Activated CD8-positive, alpha-beta T cell treated with anti-CD3 and anti-CD28 coated beads, Interleukin-2, amount 10 ng/mL, durations not matched to agents 7 days and 5 days (primary cell): ENCODE results near the gene ZBTB42. TPM values are rescaled to one million over a fixed set of nuclear protein-coding genes. Genes with fewer than 3 reads are reported as not detected.

Source experiments
- ATAC-seq: fragments of 150-1000 bp; cut with Tn5 transposase; one replicate; pipeline ENCODE4 v1.10.0; 2021; ENCODE audit warnings: moderate library complexity
- CTCF ChIA-PET: fragments of 350-600 bp; sonication (Branson Sonifier 250); formaldehyde crosslinking; loops from one replicate; lab custom pipeline; 2021; ENCODE audit warnings: antibody characterized with exemption; lab: Charles Lee
- POLR2A ChIA-PET: fragments of 350-600 bp; sonication (Branson Sonifier 250); formaldehyde crosslinking; loops from one replicate; lab custom pipeline; 2021; ENCODE audit warnings: antibody characterized with exemption; lab: Charles Lee
- DNase-seq: peaks from one replicate; pipeline ENCODE4 v3.0.0-alpha.2; 2020
- H3K27ac Mint-ChIP-seq: one replicate; pipeline ENCODE4 v1.8.0; 2021; ENCODE audit warnings: mild to moderate bottlenecking, mixed read lengths
- H3K27me3 Mint-ChIP-seq: one replicate; pipeline ENCODE4 v1.8.0; 2021; ENCODE audit warnings: low read depth, mixed read lengths
- H3K36me3 Mint-ChIP-seq: one replicate; pipeline ENCODE4 v1.8.0; 2021; ENCODE audit warnings: low read depth, mixed read lengths
- H3K4me1 Mint-ChIP-seq: one replicate; pipeline ENCODE4 v1.8.0; 2021; ENCODE audit warnings: low read depth, mixed read lengths
- H3K4me3 Mint-ChIP-seq: one replicate; pipeline ENCODE4 v1.8.0; 2021; ENCODE audit warnings: mild to moderate bottlenecking, mixed read lengths
- H3K9me3 Mint-ChIP-seq: one replicate; pipeline ENCODE4 v1.8.0; 2022; ENCODE audit warnings: mixed read lengths; ENCODE audit not compliant: insufficient read depth
- total RNA-seq, 2 experiments: library from RNA; stranded (reverse); gene quantifications; one replicate each; pipeline ENCODE4 v1.2.3, GENCODE V29; 2021

ZBTB42 gene
- 1 to 10 TPM; 5.3 TPM for total RNA-seq

GRCh38 chr14:104800771-104801519 lies at the start of gene ZBTB42:
ZBTB42 (plus strand) TSS chr14:104801101; CDS start chr14:104801198, 97 bp downstream.
- H3K4me1 Mint-ChIP-seq, result peaks cover 30% of the 10 kb centered on the region
- CTCF ChIA-PET, result interaction anchor here (0.8 to 2.4 kb wide), 2 partner anchors 16 to 25 kb away, joined by 3 to 12 read pairs; no protein-coding TSS in a partner anchor
- DNase-seq (peak; percentile 80), ATAC-seq (peak; percentile 64)
- H3K27me3 Mint-ChIP-seq, result peaks cover 10% of the 10 kb centered on the region
- H3K4me3 Mint-ChIP-seq, result peak within 1 kb of the TSS; percentile 85
- POLR2A ChIA-PET, result interaction anchor here (0.6 to 3.0 kb wide), 4 partner anchors 16 to 49 kb away, joined by 3 to 8 read pairs (median 5); partner anchors contain the start of gene SIVA1
- H3K36me3 Mint-ChIP-seq, result no peaks in the 10 kb centered on the region
- H3K27ac Mint-ChIP-seq, result peak within 1 kb of the TSS; percentile 78
- H3K9me3 Mint-ChIP-seq, result no peaks in the 10 kb centered on the region

GRCh38 chr14:104751539-104752422 lies 49.1 kb upstream of the ZBTB42 start:
- CTCF ChIA-PET, result interaction anchor here (0.9 to 2.4 kb wide), 8 partner anchors 15 to 144 kb away, joined by 3 to 17 read pairs (median 6); no protein-coding TSS in a partner anchor

GRCh38 chr14:104752423-104752734 lies 48.5 kb upstream of the ZBTB42 start:
- ATAC-seq, result peak; percentile 6

More at GRCh38 chr14:104751539-104752422, 49.1 kb upstream of the ZBTB42 start:
- DNase-seq, result no peak
- ATAC-seq, result no peak
- POLR2A ChIA-PET, result interaction anchor here (0.7 to 2.2 kb wide), 12 partner anchors 11 to 269 kb away, joined by 3 to 9 read pairs (median 5); partner anchors contain the start of genes ADSS1, AKT1, CDCA4 and ZBTB42
- Mint-ChIP-seq H3K9me3 (no peaks in the 10 kb centered on the region), H3K27me3 (no peaks in the 10 kb centered on the region), H3K27ac (peak overlapping the region; percentile 96), H3K4me3 (peak overlapping the region; percentile 91), H3K36me3 (peaks cover 31% of the 10 kb centered on the region), H3K4me1 (peaks cover 46% of the 10 kb centered on the region)

GRCh38 chr14:104752735-104753527 lies 48.0 kb upstream of the ZBTB42 start, which contains the start of gene SIVA1:
SIVA1 (plus strand) TSS chr14:104753147; CDS start chr14:104753202, 55 bp downstream.
- CTCF ChIA-PET, result interaction anchor here (0.9 to 2.4 kb wide), 7 partner anchors 14 to 143 kb away, joined by 3 to 17 read pairs (median 6); no protein-coding TSS in a partner anchor
- Mint-ChIP-seq H3K36me3 (peaks cover 43% of the 10 kb centered on the region), H3K27me3 (no peaks in the 10 kb centered on the region), H3K4me1 (peaks cover 54% of the 10 kb centered on the region), H3K4me3 (peak within 1 kb of the TSS; percentile 91), H3K27ac (peak within 1 kb of the TSS; percentile 96), H3K9me3 (no peaks in the 10 kb centered on the region)
- ATAC-seq (peak; percentile 94), DNase-seq (peak; percentile 100)
- POLR2A ChIA-PET, result interaction anchor here (0.7 to 2.2 kb wide), 14 partner anchors 10 to 561 kb away, joined by 3 to 9 read pairs (median 5); partner anchors contain the start of genes ADSS1, AKT1, CDCA4 and ZBTB42

More at GRCh38 chr14:104752423-104752734, 48.5 kb upstream of the ZBTB42 start:
- peak overlapping the region; percentile 91 for H3K4me3 Mint-ChIP-seq
- no peaks in the 10 kb centered on the region for H3K9me3 Mint-ChIP-seq
- H3K27ac Mint-ChIP-seq, result peak overlapping the region; percentile 96
- H3K27me3 Mint-ChIP-seq, result no peaks in the 10 kb centered on the region
- peaks cover 37% of the 10 kb centered on the region for H3K36me3 Mint-ChIP-seq
- ChIA-PET POLR2A (interaction anchor here (0.7 to 2.2 kb wide), 14 partner anchors 11 to 562 kb away, joined by 3 to 9 read pairs (median 4); partner anchors contain the start of genes ADSS1, AKT1, CDCA4 and ZBTB42), CTCF (interaction anchor here (0.9 to 2.4 kb wide), 6 partner anchors 14 to 143 kb away, joined by 3 to 17 read pairs (median 6); no protein-coding TSS in a partner anchor)
- DNase-seq, result no peak
- peaks cover 51% of the 10 kb centered on the region for H3K4me1 Mint-ChIP-seq

GRCh38 chr14:104753528-104754212 lies 47.2 kb upstream of the ZBTB42 start:
- CTCF ChIA-PET, result interaction anchor here (1.0 to 2.4 kb wide), 5 partner anchors 15 to 73 kb away, joined by 3 to 17 read pairs (median 5); no protein-coding TSS in a partner anchor
- peak overlapping the region; percentile 91 for H3K4me3 Mint-ChIP-seq
- peaks cover 57% of the 10 kb centered on the region for H3K4me1 Mint-ChIP-seq
- peaks cover 45% of the 10 kb centered on the region for H3K36me3 Mint-ChIP-seq
- POLR2A ChIA-PET, result interaction anchor here (0.9 to 2.2 kb wide), 4 partner anchors 9 to 76 kb away, joined by 6 to 9 read pairs (median 8); no protein-coding TSS in a partner anchor
- no peaks in the 10 kb centered on the region for H3K9me3 Mint-ChIP-seq
- H3K27me3 Mint-ChIP-seq, result no peaks in the 10 kb centered on the region
- H3K27ac Mint-ChIP-seq, result peak overlapping the region; percentile 95
- DNase-seq (no peak), ATAC-seq (no peak)

GRCh38 chr14:104754213-104754851 lies 46.6 kb upstream of the ZBTB42 start:
- H3K36me3 Mint-ChIP-seq, result peaks cover 51% of the 10 kb centered on the region
- CTCF ChIA-PET, result interaction anchor here (0.7 to 1.2 kb wide), 2 partner anchors 11 to 14 kb away, joined by 3 to 4 read pairs; no protein-coding TSS in a partner anchor
- H3K4me1 Mint-ChIP-seq, result peaks cover 55% of the 10 kb centered on the region
- no peak for DNase-seq
- no peak for ATAC-seq
- POLR2A ChIA-PET, result interaction anchor here (0.8 to 2.2 kb wide), 2 partner anchors 9 to 14 kb away, joined by 3 to 9 read pairs; no protein-coding TSS in a partner anchor
- peak overlapping the region; percentile 95 for H3K27ac Mint-ChIP-seq
- H3K9me3 Mint-ChIP-seq, result no peaks in the 10 kb centered on the region
- no peaks in the 10 kb centered on the region for H3K27me3 Mint-ChIP-seq
- peak overlapping the region; percentile 91 for H3K4me3 Mint-ChIP-seq

GRCh38 chr14:104755621-104756020 lies 45.3 kb upstream of the ZBTB42 start:
- Mint-ChIP-seq H3K4me3 (peak overlapping the region; percentile 91), H3K9me3 (no peaks in the 10 kb centered on the region), H3K4me1 (peaks cover 59% of the 10 kb centered on the region), H3K27ac (peak overlapping the region; percentile 95), H3K36me3 (peaks cover 59% of the 10 kb centered on the region), H3K27me3 (no peaks in the 10 kb centered on the region)
- CTCF ChIA-PET, result interaction anchor here (1.0 to 2.9 kb wide), 2 partner anchors 13 to 72 kb away, joined by 3 to 17 read pairs; no protein-coding TSS in a partner anchor
- POLR2A ChIA-PET, result no interaction called here
- ATAC-seq (no peak), DNase-seq (no peak)

- ChIA-PET POLR2A (interaction anchor here (0.8 kb wide), 1 partner anchor 11 kb away, joined by 3 read pairs; no protein-coding TSS in a partner anchor), CTCF (interaction anchor here (0.8 to 2.9 kb wide), 3 partner anchors 10 to 69 kb away, joined by 4 to 17 read pairs (median 6); no protein-coding TSS in a partner anchor)
These were observed 44.2 kb upstream of the ZBTB42 start for GRCh38 chr14:104756477-104757237.

GRCh38 chr14:104757238-104757585 lies 43.7 kb upstream of the ZBTB42 start:
- H3K27ac Mint-ChIP-seq, result peak overlapping the region; percentile 95
- ATAC-seq (no peak), DNase-seq (no peak)
- H3K9me3 Mint-ChIP-seq, result no peaks in the 10 kb centered on the region
- peaks cover 61% of the 10 kb centered on the region for H3K36me3 Mint-ChIP-seq
- no peaks in the 10 kb centered on the region for H3K27me3 Mint-ChIP-seq
- POLR2A ChIA-PET, result interaction anchor here (0.8 kb wide), 1 partner anchor 10 kb away, joined by 3 read pairs; no protein-coding TSS in a partner anchor
- CTCF ChIA-PET, result interaction anchor here (0.8 to 2.9 kb wide), 3 partner anchors 10 to 68 kb away, joined by 4 to 17 read pairs (median 6); no protein-coding TSS in a partner anchor
- H3K4me1 Mint-ChIP-seq, result peaks cover 56% of the 10 kb centered on the region
- H3K4me3 Mint-ChIP-seq, result peak overlapping the region; percentile 49

More at GRCh38 chr14:104756477-104757237, 44.2 kb upstream of the ZBTB42 start:
- no peak for ATAC-seq
- peak overlapping the region; percentile 95 for H3K27ac Mint-ChIP-seq
- no peaks in the 10 kb centered on the region for H3K27me3 Mint-ChIP-seq
- H3K4me1 Mint-ChIP-seq, result peaks cover 56% of the 10 kb centered on the region
- peaks cover 58% of the 10 kb centered on the region for H3K36me3 Mint-ChIP-seq
- DNase-seq, result peak; percentile 70
- no peaks in the 10 kb centered on the region for H3K9me3 Mint-ChIP-seq
- peak overlapping the region; percentile 49 for H3K4me3 Mint-ChIP-seq
